Peyer's patch (tissue), 4 donors: Measurements from ENCODE around the gene ZNF660. TPM values are rescaled to one million over a fixed set of nuclear protein-coding genes. Genes with fewer than 3 reads are reported as not detected.
"Not testable (repeated sequence)": the region's sequence is repeated elsewhere in the genome, so short reads cannot be mapped to it uniquely, and the experiment has no call there.

Experiments
- DNase-seq, 3 donors: peaks; one replicate each; pipeline ENCODE4 v3.0.0-alpha.2; 2017 to 2019
- H3K27ac ChIP-seq, 4 donors: fragments of 200-600 bp; sonication (generic); one replicate each; pipeline ENCODE4 v1.5.1; 2016 to 2019
- H3K27me3 ChIP-seq, 2 donors: fragments of 200-600 bp; sonication (generic); one replicate each; pipeline ENCODE4 v1.5.1; 2019
- H3K36me3 ChIP-seq, 3 donors: fragments of 200-600 bp; sonication (generic); one replicate each; pipeline ENCODE4 v1.5.1; 2016 to 2019
- H3K4me1 ChIP-seq, 4 donors: fragments of 200-600 bp; sonication (generic); one replicate each; pipeline ENCODE4 v1.5.1; 2016 to 2019
- H3K4me3 ChIP-seq, 4 donors: fragments of 200-600 bp; sonication (generic); 1 replicate in 3 of 4; 2 replicates in 1 of 4; pipeline ENCODE4 v1.5.1; 2016 to 2019; ENCODE audit warnings: mild to moderate bottlenecking in 1 of 4
- H3K9me3 ChIP-seq, 4 donors: fragments of 200-600 bp; sonication (generic); one replicate each; pipeline ENCODE4 v1.5.1; 2016 to 2019; ENCODE audit warnings: mild to moderate bottlenecking in 1 of 4
- CTCF ChIP-seq, 6 experiments: fragments of 450-650 bp in 4 of 6; fragments of 200-600 bp in 2 of 6; sonication (generic) in 1 of 6; IDR thresholded peaks; one replicate each; pipeline ENCODE4 v1.5.1; 2017 to 2019; ENCODE audit warnings: antibody characterized with exemption in 6 of 6, mild to moderate bottlenecking in 3 of 6, moderate library complexity in 1 of 6
- POLR2A ChIP-seq, 2 donors: fragments of 450-650 bp; IDR thresholded peaks; one replicate each; pipeline ENCODE4 v1.5.1; 2017; ENCODE audit warnings: antibody characterized with exemption in 2 of 2, mild to moderate bottlenecking in 2 of 2, moderate library complexity in 2 of 2
- total RNA-seq, 4 donors: library from RNA; depleted of rRNA; stranded (reverse); fragments of >200 nt; gene quantifications; one replicate each; pipeline ENCODE4 v1.1.0, GENCODE V29; 2016

ZNF660 gene
- 1 to 10 TPM in 2 of 4 donors, under 1 TPM in 2; 0.54 to 1.2 (median 0.98) TPM for total RNA-seq

- peak in 2 of 3 donors; percentile 49 to 51 for DNase-seq
- H3K36me3 ChIP-seq: no peaks in the 10 kb centered on the region
- no peak for TF ChIP-seq CTCF (IDR thresholded peaks at IDR 0.05)
- TF ChIP-seq POLR2A (IDR thresholded peaks at IDR 0.05): no peak
- H3K9me3 ChIP-seq: no peaks in the 10 kb centered on the region
- peak within 1 kb of the TSS; percentile 37 to 63 (median 42) for H3K4me3 ChIP-seq
- no peaks in the 10 kb centered on the region for H3K27me3 ChIP-seq
- H3K4me1 ChIP-seq: peaks cover 0 to 8% (median 0%) of the 10 kb centered on the region in 4 donors
- peak within 1 kb of the TSS in 2 of 4 donors; percentile 64 to 77 for H3K27ac ChIP-seq
Measured at GRCh38 chr3:44584646-44585501, at the start of gene ZNF660. Gene ZNF660 (plus strand): TSS chr3:44584964. CDS start chr3:44594194, 9,230 bp downstream.

GRCh38 chr3:44535364-44535763 is 49.4 kb upstream of the ZNF660 start:
- no peaks in the 10 kb centered on the region for H3K4me1 ChIP-seq
- H3K27me3 ChIP-seq: no peaks in the 10 kb centered on the region
- DNase-seq: no peak
- no peak overlapping the region for H3K4me3 ChIP-seq
- no peak for TF ChIP-seq CTCF (IDR thresholded peaks at IDR 0.05)
- H3K9me3 ChIP-seq: no peaks in the 10 kb centered on the region
- H3K27ac ChIP-seq: no peak overlapping the region
- H3K36me3 ChIP-seq: no peaks in the 10 kb centered on the region

- H3K9me3 ChIP-seq, DNase-seq, H3K4me3 ChIP-seq, H3K36me3 ChIP-seq, H3K4me1 ChIP-seq, H3K27me3 ChIP-seq, H3K27ac ChIP-seq: not testable (repeated sequence)
Measured at GRCh38 chr3:44544811-44545210, 40.0 kb upstream of the ZNF660 start.

- H3K4me3 ChIP-seq: peak within 1 kb of the TSS; percentile 62 to 75 (median 72)
- TF ChIP-seq POLR2A (IDR thresholded peaks at IDR 0.05): no peak
- TF ChIP-seq CTCF (IDR thresholded peaks at IDR 0.05): peak in 1 of 6 experiments; percentile 14
- no peaks in the 10 kb centered on the region for H3K27me3 ChIP-seq
- peaks cover 0 to 6% (median 0%) of the 10 kb centered on the region in 3 donors for H3K36me3 ChIP-seq
- peak; percentile 57 to 69 (median 61) for DNase-seq
- peaks cover 0 to 7% (median 2%) of the 10 kb centered on the region in 4 donors for H3K4me1 ChIP-seq
- H3K27ac ChIP-seq: peak within 1 kb of the TSS; percentile 50 to 69 (median 54)
- no peaks in the 10 kb centered on the region for H3K9me3 ChIP-seq
Measured at GRCh38 chr3:44554626-44555592, 29.9 kb upstream of the ZNF660 start, which contains the start of gene ZKSCAN7. Gene ZKSCAN7 (plus strand): TSS chr3:44555193. CDS start chr3:44557048, 1,855 bp downstream.

- TF ChIP-seq CTCF (IDR thresholded peaks at IDR 0.05) (no peak), POLR2A (IDR thresholded peaks at IDR 0.05) (no peak)
- Histone ChIP-seq H3K4me3 (peak overlapping the region; percentile 62 to 75 (median 72)), H3K36me3 (peaks cover 0 to 6% (median 0%) of the 10 kb centered on the region in 3 donors), H3K27me3 (no peaks in the 10 kb centered on the region), H3K4me1 (peaks cover 0 to 7% (median 2%) of the 10 kb centered on the region in 4 donors), H3K27ac (peak overlapping the region in 1 of 4 donors; percentile 69), H3K9me3 (no peaks in the 10 kb centered on the region)
- no peak for DNase-seq
Measured at GRCh38 chr3:44555723-44556122, 29.0 kb upstream of the ZNF660 start.
